HEK293T (cell line): ENCODE data around the gene U2AF1L4.

Experiments
- ARNT ChIP-seq: fragments of 450-650 bp; IDR thresholded peaks from 2 replicates; pipeline ENCODE4 v1.6.1; 2017; ENCODE audit warnings: mild to moderate bottlenecking
- BHLHE40 ChIP-seq: fragments of 450-650 bp; IDR thresholded peaks from 2 replicates; pipeline ENCODE4 v1.6.1; 2016; ENCODE audit warnings: mild to moderate bottlenecking, moderate library complexity, borderline replicate concordance
- ELF4 ChIP-seq: fragments of 450-650 bp; IDR thresholded peaks from 2 replicates; pipeline ENCODE4 v1.6.1; 2017; ENCODE audit warnings: antibody characterized with exemption
- FOXA1 ChIP-seq: fragments of 450-650 bp; IDR thresholded peaks from 2 replicates; pipeline ENCODE4 v1.6.1; 2016; ENCODE audit warnings: mild to moderate bottlenecking
- FOXK2 ChIP-seq: fragments of 450-650 bp; IDR thresholded peaks from 2 replicates; pipeline ENCODE4 v1.6.1; 2016; ENCODE audit warnings: mild to moderate bottlenecking
- FOXM1 ChIP-seq: fragments of 450-650 bp; IDR thresholded peaks from 2 replicates; pipeline ENCODE4 v1.6.1; 2017; ENCODE audit warnings: mild to moderate bottlenecking, borderline replicate concordance
- HDGF ChIP-seq: fragments of 450-650 bp; IDR thresholded peaks from 2 replicates; pipeline ENCODE4 v1.6.1; 2017; ENCODE audit warnings: antibody characterized with exemption, borderline replicate concordance
- LEF1 ChIP-seq: fragments of 450-650 bp; IDR thresholded peaks from 2 replicates; pipeline ENCODE4 v1.6.1; 2017; ENCODE audit warnings: mild to moderate bottlenecking, borderline replicate concordance
- NFRKB ChIP-seq: fragments of 450-650 bp; IDR thresholded peaks from 2 replicates; pipeline ENCODE4 v1.6.1; 2016; ENCODE audit warnings: mild to moderate bottlenecking, moderate library complexity
- PKNOX1 ChIP-seq: fragments of 450-650 bp; IDR thresholded peaks from 2 replicates; pipeline ENCODE4 v1.6.1; 2016
- SP1 ChIP-seq: fragments of 450-650 bp; IDR thresholded peaks from 2 replicates; pipeline ENCODE4 v1.6.1; 2017
- SUZ12 ChIP-seq: fragments of 450-650 bp; IDR thresholded peaks from 2 replicates; pipeline ENCODE4 v1.6.1; 2016; ENCODE audit warnings: mild to moderate bottlenecking
- TARDBP ChIP-seq: fragments of 450-650 bp; IDR thresholded peaks from 2 replicates; pipeline ENCODE4 v1.6.1; 2016
- ZNF384 ChIP-seq: fragments of 450-650 bp; IDR thresholded peaks from 2 replicates; pipeline ENCODE4 v1.6.1; 2016

DNA sequence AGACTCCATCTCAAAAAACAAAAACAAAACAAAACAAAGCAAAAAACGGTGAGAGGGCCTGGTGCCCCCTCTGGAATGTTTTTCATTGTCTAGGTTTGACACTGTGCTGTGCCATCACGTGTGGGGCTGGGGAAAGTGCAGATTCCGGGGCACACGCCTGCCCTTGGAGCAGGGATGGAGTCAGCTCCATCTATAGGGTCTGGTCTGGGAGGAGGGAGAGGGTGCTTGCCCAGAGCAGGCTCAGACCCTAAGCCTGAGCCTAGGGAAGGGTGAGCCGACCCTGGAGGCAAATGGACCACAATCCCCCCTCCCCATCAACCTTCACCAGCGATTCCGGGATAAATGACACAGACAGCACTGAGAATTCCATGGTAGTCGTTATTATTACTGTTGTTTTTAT, 51.8 kb downstream of the U2AF1L4 start:
- no peak for TF ChIP-seq SP1
- no peak for TF ChIP-seq FOXM1
- no peak for TF ChIP-seq TARDBP
- TF ChIP-seq SUZ12: no peak
- no peak for TF ChIP-seq BHLHE40
- TF ChIP-seq FOXA1: no peak
- TF ChIP-seq NFRKB: no peak
- no peak for TF ChIP-seq ELF4
- TF ChIP-seq ZNF384: no peak
- TF ChIP-seq ARNT: no peak
- no peak for TF ChIP-seq HDGF
- no peak for TF ChIP-seq PKNOX1
- no peak for TF ChIP-seq FOXK2
- TF ChIP-seq LEF1: no peak
